Stimulated activated CD4-positive, alpha-beta T cell treated with anti-CD3 and anti-CD28 coated beads, Interleukin-1b, Interleukin-23, amount 100 ng/mL, for 24 hours (primary cell): ENCODE results near the gene LYRM4.

Experiments
- DNase-seq, 4 experiments: peaks; one replicate each; pipeline ENCODE4 v3.0.0-alpha.2; 2020; ENCODE audit warnings: low read depth in 4 of 4, low spot score in 1 of 4

The LYRM4 gene

GRCh38 chr6:5246141-5247097 lies 14.3 kb downstream of the LYRM4 start:
- no peak for DNase-seq

GRCh38 chr6:5243069-5243468 lies 17.7 kb downstream of the LYRM4 start:
- DNase-seq = no peak

GRCh38 chr6:5241252-5241651 lies 19.5 kb downstream of the LYRM4 start:
- no peak for DNase-seq

- DNase-seq = no peak
These were observed 22.4 kb downstream of the LYRM4 start for GRCh38 chr6:5238336-5238735.

- no peak for DNase-seq
These were observed 22.9 kb downstream of the LYRM4 start for GRCh38 chr6:5237805-5238204.

GRCh38 chr6:5235830-5236229 lies 24.9 kb downstream of the LYRM4 start:
- DNase-seq = no peak

- DNase-seq = no peak
These were observed 25.9 kb downstream of the LYRM4 start for GRCh38 chr6:5234874-5235273.

- no peak for DNase-seq
These were observed 29.5 kb downstream of the LYRM4 start for GRCh38 chr6:5231289-5231688.

GRCh38 chr6:5230081-5230480 lies 30.7 kb downstream of the LYRM4 start:
- no peak for DNase-seq

- DNase-seq = no peak
These were observed 31.4 kb downstream of the LYRM4 start for GRCh38 chr6:5229356-5229755.

- DNase-seq = no peak
These were observed 37.4 kb downstream of the LYRM4 start for GRCh38 chr6:5223309-5223708.

- no peak for DNase-seq
These were observed 40.3 kb downstream of the LYRM4 start for GRCh38 chr6:5220443-5220842.

- DNase-seq = no peak
These were observed 41.6 kb downstream of the LYRM4 start for GRCh38 chr6:5219011-5219691.

GRCh38 chr6:5217356-5217755 lies 43.4 kb downstream of the LYRM4 start:
- no peak for DNase-seq

GRCh38 chr6:5215799-5216198 lies 45.0 kb downstream of the LYRM4 start:
- no peak for DNase-seq

- DNase-seq = no peak
These were observed 45.6 kb downstream of the LYRM4 start for GRCh38 chr6:5215159-5215558.

- DNase-seq = no peak
These were observed 46.1 kb downstream of the LYRM4 start for GRCh38 chr6:5214570-5215052.

- no peak for DNase-seq
These were observed 46.9 kb downstream of the LYRM4 start for GRCh38 chr6:5213836-5214235.

- DNase-seq = no peak
These were observed 49.3 kb downstream of the LYRM4 start for GRCh38 chr6:5211492-5211891.

- DNase-seq = no peak
These were observed 52.2 kb downstream of the LYRM4 start for GRCh38 chr6:5208471-5208971.

- no peak for DNase-seq
These were observed 52.7 kb downstream of the LYRM4 start for GRCh38 chr6:5208057-5208456.

GRCh38 chr6:5206920-5207561 lies 53.7 kb downstream of the LYRM4 start:
- DNase-seq = no peak
